HL-60 (cell line): Measurements from ENCODE around the gene TNPO1.

Experiments used
- DNase-seq, 2 experiments: peaks; one replicate each; pipeline ENCODE4 v3.0.0-alpha.2; 2010 to 2020; ENCODE audit warnings: low read depth in 1 of 2, low spot score in 1 of 2
- H3K27ac ChIP-seq: fragments of 250-450 bp; sonication (Bioruptor Pico); replicated peaks from 2 replicates; pipeline ENCODE4 v1.5.1; 2020; ENCODE audit warnings: mild to moderate bottlenecking, moderate library complexity
- H3K27me3 ChIP-seq: fragments of 250-450 bp; sonication (Bioruptor Pico); 2 replicates; pipeline ENCODE4 v1.5.1; 2021; ENCODE audit warnings: mild to moderate bottlenecking, moderate library complexity; ENCODE audit not compliant: insufficient read depth, poor library complexity, severe bottlenecking
- H3K4me3 ChIP-seq: replicated peaks from 2 replicates; pipeline ENCODE4 v1.5.1; 2011; ENCODE audit warnings: mild to moderate bottlenecking, control low read depth, low read length; ENCODE audit not compliant: insufficient read depth
- CTCF ChIP-seq: IDR thresholded peaks from one replicate; pipeline ENCODE4 v1.5.1; 2011; ENCODE audit warnings: low read length, control low read depth, inconsistent platforms; ENCODE audit not compliant: insufficient read depth
- GABPA ChIP-seq: IDR thresholded peaks from 2 replicates; pipeline ENCODE4 v1.6.1; 2012; ENCODE audit warnings: low read depth
- POLR2AphosphoS5 ChIP-seq: IDR thresholded peaks from 2 replicates; pipeline ENCODE4 v1.6.1; 2012; ENCODE audit warnings: low read depth
- REST ChIP-seq: IDR thresholded peaks from 2 replicates; pipeline ENCODE4 v1.6.1; 2012; ENCODE audit warnings: low read depth; ENCODE audit not compliant: insufficient replicate concordance
- SPI1 ChIP-seq: IDR thresholded peaks from 2 replicates; pipeline ENCODE4 v1.6.1; 2012; ENCODE audit warnings: low read depth, mild to moderate bottlenecking, borderline replicate concordance

The TNPO1 gene

GRCh38 chr5:72846483-72846882 is 30.0 kb downstream of the TNPO1 start:
- H3K27me3 ChIP-seq = no peaks in the 10 kb centered on the region
- TF ChIP-seq SPI1 (no peak), POLR2AphosphoS5 (no peak), CTCF (no peak), GABPA (no peak), REST (no peak)
- no peak overlapping the region for H3K4me3 ChIP-seq
- no peak overlapping the region for H3K27ac ChIP-seq
- DNase-seq = no peak

GRCh38 chr5:72847439-72847838 is 31.0 kb downstream of the TNPO1 start:
- H3K27ac ChIP-seq = peak overlapping the region; percentile 86
- no peak overlapping the region; the same call in 1 of the 2 replicates for H3K4me3 ChIP-seq
- H3K27me3 ChIP-seq = no peaks in the 10 kb centered on the region
- TF ChIP-seq GABPA = no peak
- no peak for TF ChIP-seq SPI1
- TF ChIP-seq POLR2AphosphoS5 = no peak
- TF ChIP-seq CTCF = no peak
- TF ChIP-seq REST = no peak
- DNase-seq = no peak

GRCh38 chr5:72847989-72848473 is 31.6 kb downstream of the TNPO1 start:
- H3K27me3 ChIP-seq = no peaks in the 10 kb centered on the region
- H3K4me3 ChIP-seq = peak overlapping the region; percentile 57
- no peak for TF ChIP-seq SPI1
- peak; percentile 44; the same call in 1 of the 2 replicates for TF ChIP-seq GABPA
- no peak for TF ChIP-seq CTCF
- peak; percentile 71; the same call in 1 of the 2 replicates for TF ChIP-seq POLR2AphosphoS5
- peak; percentile 29 for TF ChIP-seq REST
- peak; percentile 61 to 80 for DNase-seq
- peak overlapping the region; percentile 86 for H3K27ac ChIP-seq
